Endothelial cell of coronary artery (primary cell): Measurements from ENCODE around the gene UBQLN4. TPM values are rescaled to one million over a fixed set of nuclear protein-coding genes. Genes with fewer than 3 reads are reported as not detected.

ENCODE experiments used
- total RNA-seq: library from RNA; depleted of rRNA; stranded (reverse); fragments of >200 nt; gene quantifications from 2 replicates; pipeline ENCODE4 v1.2.3, GENCODE V29; 2014

The UBQLN4 gene
- total RNA-seq = 17.2 and 17.4 TPM in 2 replicates

DNA sequence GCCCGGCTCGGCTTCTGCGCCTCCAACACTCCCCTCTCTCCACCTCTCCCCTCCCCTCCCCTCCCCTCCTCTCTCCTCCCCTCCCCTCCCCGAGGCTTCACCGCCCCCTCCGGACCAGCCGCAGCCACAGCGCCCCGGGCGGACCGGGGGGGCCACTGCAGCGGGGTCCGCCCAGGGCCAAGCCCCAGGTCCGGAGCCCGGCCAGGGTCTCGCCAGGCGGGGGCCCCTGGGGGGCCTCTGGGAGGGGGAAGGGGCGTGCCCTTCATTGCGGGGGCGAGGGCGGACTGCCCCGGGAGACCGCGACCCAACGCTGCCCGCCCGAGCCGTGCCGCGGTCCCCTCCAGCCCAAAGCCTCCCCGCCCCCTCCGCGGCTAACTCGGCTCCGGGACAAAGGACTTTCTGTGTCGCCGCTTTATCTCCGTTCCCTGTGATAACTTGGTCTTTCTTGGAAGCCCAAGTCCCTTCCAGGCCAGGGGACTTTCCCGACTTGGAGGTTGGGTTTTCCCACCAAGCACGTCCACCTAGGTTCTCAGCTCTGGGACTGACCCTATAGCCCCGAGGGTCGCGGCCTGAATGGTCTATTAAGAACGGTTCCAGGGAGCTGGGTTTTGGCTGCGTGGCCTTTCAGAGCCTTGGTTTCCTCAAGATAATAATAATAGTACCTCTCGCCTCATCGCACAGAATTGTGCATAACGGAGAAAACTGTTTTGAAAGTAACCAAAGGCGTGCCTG, at the start of gene UBQLN4:
UBQLN4 (minus strand) TSS at position 31 of the 732 bp plus-strand sequence. CDS start 97 bp downstream, outside the sequence.

DNA sequence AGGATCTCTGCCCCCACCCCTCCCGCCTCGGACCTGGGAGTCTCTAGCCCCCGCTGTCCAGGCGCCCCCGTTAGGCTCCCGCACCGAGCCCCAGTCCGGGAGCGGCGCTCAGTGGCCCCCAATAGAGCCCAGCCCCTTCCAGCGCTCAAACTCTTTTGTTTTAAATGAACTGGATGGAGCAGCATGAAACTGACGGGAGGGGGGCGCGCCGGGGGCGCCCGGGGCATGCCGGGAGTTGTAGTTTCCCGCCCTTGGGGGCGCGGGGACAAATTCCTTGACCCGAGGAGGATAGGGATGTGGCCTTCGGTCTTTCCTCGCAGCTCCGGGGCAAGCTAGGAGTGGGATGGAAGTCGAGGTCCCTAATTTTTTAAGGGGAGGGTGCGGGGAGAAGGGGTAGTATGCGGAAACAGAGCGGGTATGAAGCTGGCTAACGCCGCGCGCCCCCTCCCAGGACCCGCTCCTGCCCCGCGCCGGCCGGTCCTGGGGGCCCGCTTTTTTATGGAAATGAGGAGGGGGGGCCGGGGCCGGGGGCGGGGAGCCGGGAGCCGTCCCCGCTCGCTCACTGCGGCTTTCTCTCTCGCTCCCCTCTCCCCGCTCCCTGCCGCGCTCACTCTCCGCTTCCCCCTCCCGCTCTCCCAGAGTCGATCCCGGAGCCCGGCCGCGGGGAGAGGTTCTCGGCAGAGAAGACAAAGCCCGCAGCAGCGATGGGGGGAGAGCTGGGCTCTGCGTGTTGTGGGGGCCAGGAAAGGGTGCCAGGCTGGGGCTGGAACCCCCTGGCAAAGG, 28.9 kb upstream of the UBQLN4 start, which contains the start of gene MEX3A:
MEX3A (minus strand) TSS at position 157 of the 783 bp plus-strand sequence. CDS start 467 bp downstream, outside the sequence.

DNA sequence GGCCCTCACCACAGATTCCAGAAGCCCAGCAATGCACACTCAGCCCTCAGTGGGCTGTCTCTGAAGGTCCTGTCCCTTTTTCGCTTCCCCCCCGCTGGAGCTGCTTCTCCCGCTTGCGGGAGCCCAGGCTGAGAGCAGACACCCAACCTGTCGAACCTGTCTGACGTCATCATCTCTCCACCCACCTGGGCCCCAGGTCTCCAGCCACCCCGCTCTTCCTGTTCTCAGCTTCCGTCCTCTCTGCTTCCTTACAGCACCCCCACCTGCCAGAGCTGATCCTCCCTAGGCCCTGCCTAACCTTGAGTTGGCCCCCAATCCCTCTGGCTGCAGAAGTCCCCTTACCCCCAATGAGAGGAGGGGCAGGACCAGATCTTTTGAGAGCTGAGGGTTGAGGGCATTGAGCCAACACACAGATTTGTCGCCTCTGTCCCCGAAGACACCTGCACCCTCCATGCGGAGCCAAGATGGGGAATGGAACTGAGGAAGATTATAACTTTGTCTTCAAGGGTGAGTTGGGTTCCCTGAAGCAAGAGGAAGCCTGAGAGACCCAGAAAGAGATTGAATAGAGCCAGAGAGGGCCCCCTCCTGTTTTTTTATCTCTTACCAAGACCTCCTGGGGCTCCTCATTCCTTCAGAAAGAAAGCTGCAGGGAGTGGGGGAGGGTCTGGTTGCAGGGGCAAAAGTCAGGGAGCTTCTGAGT, 7.5 kb upstream of the UBQLN4 start, which contains the start of gene RAB25:
RAB25 (plus strand) TSS at position 224 of the 700 bp plus-strand sequence; CDS start at position 465, 241 bp downstream.

DNA sequence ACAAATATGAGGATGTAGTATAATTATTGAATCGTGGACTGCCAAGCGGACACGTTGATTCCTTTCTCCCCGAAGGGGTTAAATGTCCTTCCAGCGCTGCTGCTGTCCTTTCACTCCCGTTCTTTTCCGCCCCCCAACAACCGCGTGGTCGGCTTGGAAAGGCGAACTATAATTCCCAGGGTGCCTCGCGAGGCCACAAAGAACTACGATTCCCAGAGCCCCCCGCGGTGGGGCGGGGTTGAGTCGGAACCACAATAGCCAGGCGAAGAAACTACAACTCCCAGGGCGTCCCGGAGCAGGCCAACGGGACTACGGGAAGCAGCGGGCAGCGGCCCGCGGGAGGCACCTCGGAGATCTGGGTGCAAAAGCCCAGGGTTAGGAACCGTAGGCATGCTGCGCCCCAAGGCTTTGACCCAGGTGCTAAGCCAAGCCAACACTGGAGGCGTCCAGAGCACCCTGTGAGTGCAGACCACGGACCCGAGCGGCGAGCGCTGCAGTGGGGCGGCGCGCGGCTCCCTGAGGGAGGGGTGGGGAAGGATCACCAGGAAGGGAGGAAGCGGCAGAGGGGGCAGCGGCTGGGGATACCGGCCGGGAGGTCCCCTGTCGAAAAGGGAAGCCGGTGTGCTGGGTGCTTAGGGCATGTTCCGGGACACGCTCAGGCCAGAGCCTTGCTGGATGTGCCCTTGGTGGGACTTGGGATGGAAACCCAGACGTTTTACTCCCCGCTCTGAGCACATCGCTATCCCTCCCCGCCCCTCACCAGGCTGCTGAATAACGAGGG, 1.1 kb upstream of the UBQLN4 start, which contains the start of gene LAMTOR2:
LAMTOR2 (plus strand) TSS at position 283 of the 781 bp plus-strand sequence; CDS start at position 391, 108 bp downstream.

DNA sequence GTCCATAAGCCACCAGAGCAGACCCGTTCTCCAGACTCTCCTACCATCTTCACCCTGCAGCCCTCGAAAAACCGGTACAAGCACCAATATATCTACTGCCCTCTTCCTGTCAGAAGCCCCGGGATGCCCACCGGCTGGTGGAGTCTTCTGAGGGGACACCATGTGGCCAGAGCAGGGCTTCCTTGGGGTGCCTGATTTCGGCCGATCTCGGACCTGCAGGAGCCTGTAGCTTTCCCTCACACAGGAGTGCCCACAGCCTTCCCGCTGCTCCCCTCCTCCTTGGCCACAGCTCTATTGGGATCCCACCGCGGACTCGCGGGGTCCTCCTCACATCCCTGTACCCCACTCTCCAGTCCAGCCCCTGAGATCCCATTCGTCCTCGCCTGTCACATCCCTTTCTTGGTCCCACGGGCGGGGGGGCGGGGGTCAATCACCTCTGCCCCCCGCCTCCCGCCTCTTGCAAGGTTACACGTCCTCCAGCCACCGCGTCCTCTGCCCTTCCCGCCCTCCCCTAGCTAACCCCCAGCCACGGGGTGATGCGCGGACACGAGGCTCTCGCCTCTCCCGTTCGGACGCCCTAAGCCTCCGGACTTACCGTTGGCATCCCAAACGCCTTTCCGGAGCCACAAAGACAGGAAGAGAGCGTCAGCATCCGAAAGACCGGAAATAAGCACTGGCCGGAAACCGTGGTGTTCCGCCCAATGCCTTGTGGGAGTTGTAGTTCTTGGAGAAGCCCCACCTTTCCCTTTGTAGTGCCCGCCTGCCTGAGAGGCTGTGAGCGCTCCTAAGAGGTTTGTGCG, 33.1 kb downstream of the UBQLN4 start, which contains the start of gene SSR2:
SSR2 (minus strand) TSS at position 659 of the 800 bp plus-strand sequence. CDS start 784 bp downstream, outside the sequence.

Other genes with a start within 250 kb of the UBQLN4 start
- 22.0 and 34.3 TPM in 2 replicates for gene GON4L, start 196.6 kb downstream of the UBQLN4 start, total RNA-seq
- gene SYT11, start 194.2 kb downstream of the UBQLN4 start, total RNA-seq = 29.9 and 30.9 TPM in 2 replicates
- 32.8 and 43.3 TPM in 2 replicates for gene RIT1, start 142.4 kb downstream of the UBQLN4 start, total RNA-seq
- 17.9 and 26.4 TPM in 2 replicates for gene KHDC4, start 119.4 kb downstream of the UBQLN4 start, total RNA-seq
- gene RXFP4, start 112.2 kb downstream of the UBQLN4 start, total RNA-seq = not detected in 2 replicates
- gene ARHGEF2, start 75.3 kb downstream of the UBQLN4 start, total RNA-seq = 95.6 and 120 TPM in 2 replicates
- 278 and 411 TPM in 2 replicates for gene SSR2, start 32.8 kb downstream of the UBQLN4 start, total RNA-seq
- 71.8 and 96.3 TPM in 2 replicates for gene LAMTOR2, start 984 bp upstream of the UBQLN4 start, total RNA-seq
- not detected in 2 replicates for gene RAB25, start 7.4 kb upstream of the UBQLN4 start, total RNA-seq
- 5.6 and 12.3 TPM in 2 replicates for gene MEX3A, start 28.7 kb upstream of the UBQLN4 start, total RNA-seq
- 737 and 1,090 TPM in 2 replicates for gene LMNA, start 60.9 kb upstream of the UBQLN4 start, total RNA-seq
- 0.27 and 0.56 TPM in 2 replicates for gene SEMA4A, start 99.8 kb upstream of the UBQLN4 start, total RNA-seq
- gene SLC25A44, start 140.3 kb upstream of the UBQLN4 start, total RNA-seq = 8.3 and 10.0 TPM in 2 replicates
- gene PMF1, start 159.2 kb upstream of the UBQLN4 start, total RNA-seq = 32.5 and 45.0 TPM in 2 replicates
- 0.19 and 0.27 TPM in 2 replicates for gene BGLAP, start 188.4 kb upstream of the UBQLN4 start, total RNA-seq
- gene PAQR6, start 194.3 kb upstream of the UBQLN4 start, total RNA-seq = 0.27 and 0.47 TPM in 2 replicates
- gene SMG5, start 229.0 kb upstream of the UBQLN4 start, total RNA-seq = 48.9 and 61.2 TPM in 2 replicates
- gene TMEM79, start 230.5 kb upstream of the UBQLN4 start, total RNA-seq = 1.2 and 1.5 TPM in 2 replicates
- gene GLMP, start 241.9 kb upstream of the UBQLN4 start, total RNA-seq = 31.9 and 38.0 TPM in 2 replicates
- gene VHLL, start 245.5 kb upstream of the UBQLN4 start, total RNA-seq = 0.09 TPM in 1 of 2 replicates, not detected in the other